ENCODE data around the gene GP1BA. TPM values are rescaled to one million over a fixed set of nuclear protein-coding genes. Genes with fewer than 3 reads are reported as not detected.

The GP1BA gene
- total RNA-seq, 4 donors from 2014 or later = not detected

DNA sequence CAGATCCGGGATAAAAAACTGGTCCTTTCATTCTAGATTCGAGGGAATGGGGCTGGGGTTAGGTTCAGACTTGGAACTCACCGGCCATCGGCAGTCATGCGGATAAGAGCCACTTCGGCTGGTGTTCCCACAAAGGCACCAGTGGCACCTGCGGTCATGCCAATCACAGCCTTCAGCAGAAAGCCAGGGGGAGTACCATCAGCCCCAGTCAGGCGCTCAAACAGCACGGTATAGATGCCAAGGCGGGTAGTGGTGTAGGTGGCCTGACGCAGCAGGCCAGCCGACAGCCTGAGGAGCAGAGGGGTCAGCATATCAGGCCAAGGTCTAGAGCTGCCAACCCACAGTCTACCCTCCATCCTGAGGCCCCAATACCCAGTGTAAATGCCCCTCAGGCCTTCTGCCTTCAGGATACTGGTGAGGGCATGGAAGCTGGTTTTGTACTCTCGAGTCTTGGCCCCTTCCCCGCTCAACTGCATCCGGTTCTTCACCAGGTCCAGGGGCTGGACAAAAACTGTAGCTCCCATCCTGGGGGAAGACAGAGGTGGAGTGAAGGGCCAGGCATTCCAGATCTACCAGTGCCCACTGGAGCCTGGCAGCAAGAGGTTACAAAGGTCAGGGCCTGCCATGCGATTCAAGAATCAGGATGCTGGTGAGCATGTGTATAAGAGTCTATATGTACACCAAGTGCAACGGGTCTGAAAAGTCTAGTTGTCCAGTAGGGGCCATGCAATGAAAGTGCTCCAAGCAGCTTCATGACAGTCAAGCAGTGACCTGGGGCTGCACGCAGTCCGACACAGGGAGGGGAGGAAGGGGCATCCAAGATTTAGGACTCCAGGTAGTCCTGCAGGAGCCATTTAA lies 6.8 kb downstream of the GP1BA start:
- TF ChIP-seq, protein P1, sequence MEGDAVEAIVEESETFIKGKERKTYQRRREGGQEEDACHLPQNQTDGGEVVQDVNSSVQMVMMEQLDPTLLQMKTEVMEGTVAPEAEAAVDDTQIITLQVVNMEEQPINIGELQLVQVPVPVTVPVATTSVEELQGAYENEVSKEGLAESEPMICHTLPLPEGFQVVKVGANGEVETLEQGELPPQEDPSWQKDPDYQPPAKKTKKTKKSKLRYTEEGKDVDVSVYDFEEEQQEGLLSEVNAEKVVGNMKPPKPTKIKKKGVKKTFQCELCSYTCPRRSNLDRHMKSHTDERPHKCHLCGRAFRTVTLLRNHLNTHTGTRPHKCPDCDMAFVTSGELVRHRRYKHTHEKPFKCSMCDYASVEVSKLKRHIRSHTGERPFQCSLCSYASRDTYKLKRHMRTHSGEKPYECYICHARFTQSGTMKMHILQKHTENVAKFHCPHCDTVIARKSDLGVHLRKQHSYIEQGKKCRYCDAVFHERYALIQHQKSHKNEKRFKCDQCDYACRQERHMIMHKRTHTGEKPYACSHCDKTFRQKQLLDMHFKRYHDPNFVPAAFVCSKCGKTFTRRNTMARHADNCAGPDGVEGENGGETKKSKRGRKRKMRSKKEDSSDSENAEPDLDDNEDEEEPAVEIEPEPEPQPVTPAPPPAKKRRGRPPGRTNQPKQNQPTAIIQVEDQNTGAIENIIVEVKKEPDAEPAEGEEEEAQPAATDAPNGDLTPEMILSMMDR (IDR thresholded peaks at IDR 0.05) = no peak
- TF ChIP-seq POLR2A (IDR thresholded peaks at IDR 0.05) = no peak
- peak overlapping the region; percentile 81 for H3K4me3 ChIP-seq (ENCODE audit: low read depth, poor library complexity, severe bottlenecking)
- no peak for DNase-seq (ENCODE audit: low spot score in 2 of 2)
- intact Hi-C loops (cut with DNase I; ENCODE audit: low total_unique reads) = no loop called here
- 55 to 60% methylated on average over 16 to 19 of the region's 19 CpGs for WGBS, 2 donors

GRCh38 chr17:4939546-4939795 lies 7.4 kb downstream of the GP1BA start:
- 0% methylated on average over 14 to 16 of the region's 16 CpGs for WGBS, 2 donors
- no peak for TF ChIP-seq POLR2A (IDR thresholded peaks at IDR 0.05)
- TF ChIP-seq, protein P1 (IDR thresholded peaks at IDR 0.05) = no peak
- intact Hi-C loops (cut with DNase I; ENCODE audit: low total_unique reads) = no loop called here
- H3K4me3 ChIP-seq (ENCODE audit: low read depth, poor library complexity, severe bottlenecking) = peak overlapping the region; percentile 81
- peak in 1 of 2 donors; percentile 91 for DNase-seq (ENCODE audit: low spot score in 2 of 2)

- intact Hi-C loops (cut with DNase I; ENCODE audit: low total_unique reads) = no loop called here
- peak; percentile 98 to 99 for DNase-seq (ENCODE audit: low spot score in 2 of 2)
- peak within 1 kb of the TSS; percentile 81 for H3K4me3 ChIP-seq (ENCODE audit: low read depth, poor library complexity, severe bottlenecking)
- 0% methylated on average over 70 to 72 of the region's 72 CpGs for WGBS, 2 donors
- TF ChIP-seq, protein P1 (IDR thresholded peaks at IDR 0.05) = no peak
These were observed 7.9 kb downstream of the GP1BA start, which contains the start of the genes RNF167 and SLC25A11 for GRCh38 chr17:4939796-4940554. RNF167 (plus strand) TSS chr17:4940268; CDS start chr17:4940910, 642 bp downstream. SLC25A11 (minus strand) TSS chr17:4940046; CDS start chr17:4939910, 136 bp downstream.

DNA sequence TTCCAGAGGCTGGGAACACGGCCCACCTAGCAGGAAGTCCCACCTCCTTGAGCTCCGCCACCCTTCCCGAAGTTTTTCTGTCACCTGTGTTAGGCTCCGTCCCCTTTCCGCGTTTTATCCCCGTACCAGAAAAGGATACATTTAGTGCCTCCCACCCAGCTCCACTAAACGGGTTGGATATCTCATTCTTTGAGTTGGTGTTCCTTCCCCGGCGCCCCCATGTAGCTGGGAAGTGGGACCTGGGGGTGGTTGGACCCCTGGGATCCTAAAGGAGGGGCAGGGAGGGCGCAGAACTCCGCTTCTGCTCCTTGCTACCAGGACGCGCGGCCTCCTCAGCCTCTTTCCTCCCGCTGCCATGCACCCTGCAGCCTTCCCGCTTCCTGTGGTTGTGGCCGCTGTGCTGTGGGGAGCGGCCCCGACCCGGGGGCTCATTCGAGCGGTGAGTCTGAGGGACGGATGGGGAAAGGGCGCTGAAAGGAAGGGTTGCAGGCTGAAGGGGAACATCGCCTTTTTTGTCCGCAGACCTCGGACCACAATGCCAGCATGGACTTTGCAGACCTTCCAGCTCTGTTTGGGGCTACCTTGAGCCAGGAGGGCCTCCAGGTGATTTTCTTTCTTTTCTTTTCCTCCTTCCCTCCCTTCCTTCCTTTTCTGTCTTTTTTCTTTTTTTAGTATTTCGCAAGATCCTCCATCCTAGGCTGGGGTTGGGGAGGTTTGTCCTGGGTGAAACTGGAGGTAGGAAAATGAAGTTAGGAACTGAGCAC lies 8.7 kb downstream of the GP1BA start:
- H3K4me3 ChIP-seq (ENCODE audit: low read depth, poor library complexity, severe bottlenecking) = peak overlapping the region; percentile 81
- 1% methylated on average over 27 to 29 of the region's 29 CpGs for WGBS, 2 donors
- DNase-seq (ENCODE audit: low spot score in 2 of 2) = peak; percentile 84 to 96
- intact Hi-C loops (cut with DNase I; ENCODE audit: low total_unique reads) = no loop called here
- no peak for TF ChIP-seq POLR2A (IDR thresholded peaks at IDR 0.05)
- TF ChIP-seq, protein P1 (IDR thresholded peaks at IDR 0.05) = no peak

- 49 to 51% methylated on average over 4 of the region's 4 CpGs for WGBS, 2 donors
- intact Hi-C loops (cut with DNase I; ENCODE audit: low total_unique reads) = no loop called here
- no peak for TF ChIP-seq POLR2A (IDR thresholded peaks at IDR 0.05)
- DNase-seq (ENCODE audit: low spot score in 2 of 2) = no peak
- no peak overlapping the region for H3K4me3 ChIP-seq (ENCODE audit: low read depth, poor library complexity, severe bottlenecking)
These were observed 9.2 kb downstream of the GP1BA start for GRCh38 chr17:4941319-4941610.
